ENCODE results near the gene DGUOK.

Gene DGUOK

GRCh38 chr2:73913414-73914054 is 13.1 kb upstream of the DGUOK start:
- no peak overlapping the region for H3K27ac ChIP-seq
- TF ChIP-seq CTCF (conservative IDR thresholded peaks at IDR 0.05), result no peak

GRCh38 chr2:73914667-73915066 is 12.0 kb upstream of the DGUOK start:
- no peak for TF ChIP-seq CTCF (conservative IDR thresholded peaks at IDR 0.05)
- H3K27ac ChIP-seq, result no peak overlapping the region

DNA sequence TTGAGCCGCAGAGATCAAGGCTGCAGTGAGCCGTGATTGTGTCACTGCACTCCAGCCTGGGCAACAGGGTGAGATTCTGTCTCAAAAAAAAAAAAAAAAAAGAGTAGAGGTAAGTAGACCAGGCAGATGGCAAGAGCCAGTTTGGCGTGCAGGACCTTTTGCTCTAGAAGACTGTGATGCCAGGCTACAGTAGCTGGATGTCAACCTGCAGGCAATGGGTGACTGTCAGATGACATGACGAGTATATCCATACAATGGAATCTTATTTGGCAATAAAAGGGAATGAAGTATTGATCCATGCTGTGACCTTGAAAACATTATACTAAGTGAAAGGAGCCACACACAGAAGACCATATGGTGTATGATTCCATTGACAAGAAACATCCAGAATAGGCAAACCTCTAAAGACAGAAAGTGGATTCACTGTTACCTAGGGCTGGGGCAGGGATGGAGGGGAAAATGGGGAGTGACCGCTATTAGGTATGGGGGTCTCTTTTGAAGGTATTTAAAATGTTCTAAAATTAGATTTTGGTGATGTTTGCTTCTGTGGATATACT is 11.2 kb upstream of the DGUOK start:
- TF ChIP-seq CTCF (conservative IDR thresholded peaks at IDR 0.05), result no peak

DNA sequence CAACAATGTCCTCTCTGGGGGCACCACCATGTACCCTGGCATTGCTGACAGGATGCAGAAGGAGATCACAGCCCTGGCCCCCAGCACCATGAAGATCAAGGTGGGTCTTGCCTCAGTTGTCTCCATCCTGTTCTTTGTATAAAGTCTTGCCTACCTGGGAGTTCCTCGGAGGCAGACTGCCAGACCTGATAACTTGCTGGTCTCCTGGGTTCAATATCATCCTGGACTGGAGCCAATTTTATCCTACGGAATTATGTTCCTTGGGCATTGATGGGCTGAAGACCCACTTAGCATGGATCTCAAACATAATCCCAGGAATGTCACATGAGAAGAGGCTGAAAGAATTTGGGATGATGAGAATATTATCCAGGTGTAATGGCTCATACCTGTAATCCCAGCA is 10.0 kb upstream of the DGUOK start:
- TF ChIP-seq CTCF (conservative IDR thresholded peaks at IDR 0.05), result no peak
- no peak overlapping the region for H3K27ac ChIP-seq

More for the DNA sequence above, 11.2 kb upstream of the DGUOK start:
- H3K27ac ChIP-seq, result no peak overlapping the region

DNA sequence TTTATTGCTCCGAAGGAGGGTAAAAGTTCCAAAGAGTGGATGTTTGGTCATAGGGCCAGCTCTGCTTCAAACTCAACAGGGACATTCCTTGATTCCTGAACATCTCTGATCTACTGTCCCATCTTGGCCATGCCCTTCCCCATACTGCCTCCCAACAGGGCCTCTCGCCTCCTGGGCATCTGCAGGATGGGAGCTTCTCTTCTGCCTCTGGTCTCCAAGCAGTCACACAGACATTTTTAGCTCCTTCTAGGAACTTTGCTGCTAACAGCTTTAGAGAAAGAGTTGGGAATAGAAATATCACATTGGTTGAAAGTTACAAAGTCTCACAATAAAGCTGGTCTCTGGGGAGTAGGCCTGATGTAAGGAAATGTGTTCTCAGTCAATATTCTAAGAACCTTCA is 9.4 kb upstream of the DGUOK start:
- H3K27ac ChIP-seq, result no peak overlapping the region
- no peak for TF ChIP-seq CTCF (conservative IDR thresholded peaks at IDR 0.05)

DNA sequence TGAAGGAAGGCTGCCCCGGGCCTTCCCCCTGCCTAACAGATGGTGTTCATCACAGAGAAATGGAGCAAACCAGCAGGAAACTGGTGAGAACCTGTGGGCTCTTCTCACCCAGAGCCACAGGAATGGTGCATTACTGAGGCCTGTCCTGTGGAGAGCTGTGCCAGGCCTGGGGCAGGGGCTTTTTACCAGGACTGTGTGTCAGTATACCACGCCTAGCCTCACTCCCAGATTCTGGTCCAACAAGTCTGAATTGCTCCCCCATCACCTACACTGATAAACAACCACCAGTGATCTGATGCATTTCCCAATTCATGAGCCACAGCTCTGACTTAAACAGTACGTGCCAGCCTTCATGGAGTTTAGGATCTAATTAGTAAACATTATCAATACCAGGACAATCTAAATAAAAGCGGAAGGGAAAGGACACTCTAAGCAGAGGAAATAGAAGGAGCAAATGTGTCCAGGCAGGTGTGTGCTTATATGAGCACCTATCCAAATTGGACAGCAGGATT is 8.9 kb upstream of the DGUOK start:
- no peak for TF ChIP-seq CTCF (conservative IDR thresholded peaks at IDR 0.05)
- H3K27ac ChIP-seq, result no peak overlapping the region

DNA sequence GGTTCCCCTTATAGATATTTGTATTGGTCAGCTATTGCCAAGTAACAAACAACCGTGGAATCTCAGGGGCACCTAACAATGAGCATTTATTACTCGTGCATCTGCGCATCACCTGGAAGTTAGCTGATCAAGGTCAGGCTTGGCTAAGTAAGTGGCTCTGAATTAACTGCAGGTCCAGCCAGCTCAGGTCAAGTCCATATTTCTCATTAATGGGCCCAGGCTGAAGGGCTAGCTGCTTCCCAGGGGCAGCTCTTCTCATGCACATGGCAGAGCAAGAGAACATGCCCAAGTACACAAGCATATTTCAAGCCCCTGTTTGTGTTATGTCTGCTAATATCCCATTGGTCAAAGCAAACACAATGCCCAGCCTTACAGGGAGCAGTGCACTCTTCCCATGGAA is 7.8 kb upstream of the DGUOK start:
- no peak overlapping the region for H3K27ac ChIP-seq
- TF ChIP-seq CTCF (conservative IDR thresholded peaks at IDR 0.05), result no peak

Data from VCaP (cell line).